Gastroesophageal sphincter (tissue), 4 donors: Measurements from ENCODE around the gene NAT8L. TPM values are rescaled to one million over a fixed set of nuclear protein-coding genes. Genes with fewer than 3 reads are reported as not detected.

Experiments
- ATAC-seq: fragments of 150-250 bp; one replicate; pipeline ENCODE4 v1.9.1; 2016; ENCODE audit warnings: mild to moderate bottlenecking, moderate library complexity
- H3K27ac ChIP-seq, 4 donors: fragments of 200-600 bp; sonication (generic) in 3 of 4; 1 replicate in 3 of 4; 2 replicates in 1 of 4; pipeline ENCODE4 v1.5.1; 2016 to 2019
- H3K27me3 ChIP-seq: fragments of 200-600 bp; sonication (generic); one replicate; pipeline ENCODE4 v1.5.1; 2019
- H3K36me3 ChIP-seq, 2 donors: fragments of 200-600 bp; sonication (generic); one replicate each; pipeline ENCODE4 v1.5.1; 2019; ENCODE audit warnings: control low read depth in 1 of 2
- H3K4me1 ChIP-seq, 3 donors: fragments of 200-600 bp; sonication (generic); 1 replicate in 2 of 3; 2 replicates in 1 of 3; pipeline ENCODE4 v1.5.1; 2016 to 2019; ENCODE audit warnings: control low read depth in 2 of 3
- H3K4me3 ChIP-seq, 2 donors: fragments of 200-600 bp; sonication (generic); one replicate each; pipeline ENCODE4 v1.5.1; 2019; ENCODE audit warnings: mild to moderate bottlenecking in 1 of 2, moderate library complexity in 1 of 2
- H3K9me3 ChIP-seq, 3 donors: fragments of 200-600 bp; sonication (generic); one replicate each; pipeline ENCODE4 v1.5.1; 2017 to 2019; ENCODE audit warnings: control low read depth in 2 of 3
- EP300 ChIP-seq: sonication (generic); formaldehyde crosslinking; IDR thresholded peaks from one replicate; pipeline ENCODE4 v1.6.1; 2017; ENCODE audit warnings: antibody characterized with exemption, mild to moderate bottlenecking
- POLR2A ChIP-seq, 2 donors: fragments of 450-650 bp; IDR thresholded peaks; one replicate each; pipeline ENCODE4 v1.6.1; 2017; ENCODE audit warnings: antibody characterized with exemption in 2 of 2, mild to moderate bottlenecking in 2 of 2, moderate library complexity in 1 of 2
- POLR2AphosphoS5 ChIP-seq: sonication (generic); formaldehyde crosslinking; IDR thresholded peaks from one replicate; pipeline ENCODE4 v1.6.1; 2017; ENCODE audit warnings: antibody characterized with exemption
- WGBS, 2 donors: methylation state at CpG; one replicate each; pipeline ENCODE4 v1.1.5; 2018; ENCODE audit warnings: low coverage in 1 of 2; 5-methylcytosine and 5-hydroxymethylcytosine counted together
- total RNA-seq, 4 donors: library from RNA; depleted of rRNA; stranded (reverse); fragments of >200 nt; gene quantifications; one replicate each; pipeline ENCODE4 v1.1.0, GENCODE V29; 2016
- TF ChIP-seq, protein P1 (sequence below), 4 experiments: fragments of 200-600 bp in 2 of 4; fragments of 450-650 bp in 2 of 4; sonication (generic) in 1 of 4; IDR thresholded peaks; one replicate each; pipeline ENCODE4 v1.5.1; 2017 to 2019; ENCODE audit warnings: antibody characterized with exemption in 4 of 4, mild to moderate bottlenecking in 2 of 4, moderate library complexity in 2 of 4

The NAT8L gene
- total RNA-seq, 4 donors from 2014 or later, result 0.15 to 0.40 (median 0.35) TPM; not detected in 1

DNA sequence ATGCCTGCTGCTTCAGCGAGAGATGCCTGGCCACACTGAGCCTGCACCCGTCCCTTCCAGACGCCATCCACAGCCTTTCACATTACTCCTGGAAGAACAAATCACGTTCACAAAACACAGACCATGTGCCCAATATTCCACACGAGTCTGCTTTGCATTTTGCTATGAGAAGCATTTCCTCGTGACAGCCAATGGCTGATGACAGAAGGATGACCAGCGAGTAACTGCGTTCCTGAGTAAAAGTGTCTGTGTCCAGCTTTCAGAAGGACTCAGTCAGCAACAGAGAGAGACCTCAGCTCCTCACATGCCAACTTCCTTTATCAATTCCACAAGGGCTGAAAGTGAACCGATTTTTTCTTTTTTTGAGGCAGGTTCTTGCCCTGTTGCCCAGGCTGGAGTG lies 19.5 kb downstream of the NAT8L start:
- no peaks in the 10 kb centered on the region for H3K9me3 ChIP-seq
- no peaks in the 10 kb centered on the region for H3K36me3 ChIP-seq
- no peaks in the 10 kb centered on the region for H3K4me1 ChIP-seq
- 50 to 71% methylated on average over 4 to 6 of the region's 9 CpGs for WGBS, 2 donors
- no peak overlapping the region for H3K27ac ChIP-seq
- no peaks in the 10 kb centered on the region for H3K27me3 ChIP-seq
- H3K4me3 ChIP-seq, result no peak overlapping the region
- TF ChIP-seq POLR2A (IDR thresholded peaks at IDR 0.05), result no peak
- TF ChIP-seq EP300, result no peak
- TF ChIP-seq POLR2AphosphoS5, result no peak
- no peak for ATAC-seq

DNA sequence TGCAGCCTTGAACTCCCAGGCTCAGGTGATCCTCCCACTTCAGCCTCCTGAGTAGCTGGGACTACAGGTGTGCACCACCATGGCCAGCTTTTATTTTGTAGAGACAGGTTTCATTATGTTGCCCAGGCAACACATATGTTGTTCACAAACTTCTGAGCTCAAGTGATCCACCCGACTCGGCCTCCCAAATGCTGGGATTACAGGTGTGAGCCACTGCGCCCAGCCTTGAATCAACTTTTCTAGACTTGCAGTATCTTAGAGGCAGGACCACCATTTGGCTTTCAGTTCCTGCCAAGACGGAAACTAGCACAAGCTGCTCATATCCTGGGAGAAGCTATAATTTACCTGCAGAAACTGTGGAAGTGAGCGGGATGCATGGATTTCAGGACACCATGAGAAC lies 19.9 kb downstream of the NAT8L start:
- H3K4me3 ChIP-seq, result no peak overlapping the region
- H3K27me3 ChIP-seq, result no peaks in the 10 kb centered on the region
- no peak overlapping the region for H3K27ac ChIP-seq
- 100% methylated on average over 1 of the region's 5 CpGs; no CpG with 5 or more reads in 1 of the 2 donors for WGBS, 2 donors
- H3K4me1 ChIP-seq, result no peaks in the 10 kb centered on the region
- no peaks in the 10 kb centered on the region for H3K9me3 ChIP-seq
- no peak for ATAC-seq
- no peaks in the 10 kb centered on the region for H3K36me3 ChIP-seq
- TF ChIP-seq POLR2A (IDR thresholded peaks at IDR 0.05) (no peak), EP300 (no peak), POLR2AphosphoS5 (no peak)
- TF ChIP-seq, protein P1, sequence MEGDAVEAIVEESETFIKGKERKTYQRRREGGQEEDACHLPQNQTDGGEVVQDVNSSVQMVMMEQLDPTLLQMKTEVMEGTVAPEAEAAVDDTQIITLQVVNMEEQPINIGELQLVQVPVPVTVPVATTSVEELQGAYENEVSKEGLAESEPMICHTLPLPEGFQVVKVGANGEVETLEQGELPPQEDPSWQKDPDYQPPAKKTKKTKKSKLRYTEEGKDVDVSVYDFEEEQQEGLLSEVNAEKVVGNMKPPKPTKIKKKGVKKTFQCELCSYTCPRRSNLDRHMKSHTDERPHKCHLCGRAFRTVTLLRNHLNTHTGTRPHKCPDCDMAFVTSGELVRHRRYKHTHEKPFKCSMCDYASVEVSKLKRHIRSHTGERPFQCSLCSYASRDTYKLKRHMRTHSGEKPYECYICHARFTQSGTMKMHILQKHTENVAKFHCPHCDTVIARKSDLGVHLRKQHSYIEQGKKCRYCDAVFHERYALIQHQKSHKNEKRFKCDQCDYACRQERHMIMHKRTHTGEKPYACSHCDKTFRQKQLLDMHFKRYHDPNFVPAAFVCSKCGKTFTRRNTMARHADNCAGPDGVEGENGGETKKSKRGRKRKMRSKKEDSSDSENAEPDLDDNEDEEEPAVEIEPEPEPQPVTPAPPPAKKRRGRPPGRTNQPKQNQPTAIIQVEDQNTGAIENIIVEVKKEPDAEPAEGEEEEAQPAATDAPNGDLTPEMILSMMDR (IDR thresholded peaks at IDR 0.05), result no peak

DNA sequence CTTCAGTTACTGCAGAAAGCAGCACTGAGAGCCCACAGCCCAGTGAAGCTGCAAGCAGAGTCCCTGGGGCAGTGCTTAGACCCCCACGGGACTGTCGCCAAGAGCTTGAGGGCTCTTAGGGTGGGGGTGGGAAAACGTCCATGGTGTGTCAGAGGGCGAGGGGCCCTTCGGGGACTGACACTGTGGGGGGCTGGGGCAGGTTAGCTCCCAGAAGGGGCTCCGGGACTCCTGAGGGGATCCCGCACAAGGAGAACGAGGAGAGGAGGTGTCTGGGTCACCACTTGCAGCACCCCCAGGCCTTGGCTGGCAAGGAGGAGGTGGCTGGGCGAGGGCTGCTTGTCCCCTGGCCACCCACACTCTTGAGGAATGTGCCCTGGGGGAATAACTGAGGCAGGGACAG lies 20.8 kb downstream of the NAT8L start:
- H3K9me3 ChIP-seq, result no peaks in the 10 kb centered on the region
- H3K27me3 ChIP-seq, result no peaks in the 10 kb centered on the region
- H3K27ac ChIP-seq, result no peak overlapping the region
- no peaks in the 10 kb centered on the region for H3K4me1 ChIP-seq
- ATAC-seq, result no peak
- no CpG with 5 or more reads among the region's 9 CpGs for WGBS, 2 donors
- no peak for TF ChIP-seq EP300
- H3K36me3 ChIP-seq, result no peaks in the 10 kb centered on the region
- H3K4me3 ChIP-seq, result no peak overlapping the region

DNA sequence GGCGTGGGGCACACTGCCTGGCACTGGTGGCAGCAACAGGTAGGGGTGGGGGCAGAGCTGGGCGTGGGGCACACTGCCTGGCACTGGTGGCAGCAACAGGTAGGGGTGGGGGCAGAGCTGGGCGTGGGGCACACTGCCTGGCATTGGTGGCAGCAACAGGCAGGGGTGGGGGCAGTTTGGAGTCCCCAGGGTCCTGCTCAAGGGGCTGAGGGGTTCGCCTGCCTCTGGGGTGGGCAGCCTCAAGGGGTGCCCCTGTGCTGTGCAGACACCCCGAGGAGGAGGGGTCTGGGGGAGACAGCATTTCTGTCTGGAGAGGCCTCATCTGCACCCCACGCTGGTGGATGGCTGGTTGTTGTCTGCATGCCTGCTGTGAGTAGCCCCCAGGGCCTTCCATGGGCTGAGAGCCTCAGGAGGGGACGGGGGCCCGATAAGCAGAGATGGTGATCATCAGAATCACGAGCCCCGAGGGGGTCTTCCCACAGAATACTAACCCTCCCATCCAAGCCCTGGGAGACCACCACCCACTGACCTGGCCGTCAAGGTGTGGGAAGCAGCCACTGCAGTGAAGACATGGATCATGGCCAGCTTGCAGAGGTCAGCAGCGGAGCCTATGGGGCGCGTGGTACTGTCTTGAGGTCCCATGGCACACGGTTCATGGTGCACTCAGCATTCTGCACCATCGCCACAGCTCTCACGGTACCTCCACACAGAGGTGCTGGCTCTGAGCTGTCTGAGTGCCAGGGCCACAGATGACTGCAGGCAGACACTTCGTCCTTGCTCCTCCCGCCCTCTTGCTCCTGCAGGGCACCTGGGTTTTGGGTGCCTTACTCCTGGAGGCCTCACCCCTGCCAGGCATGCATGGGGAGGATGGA lies 21.5 kb downstream of the NAT8L start:
- no peak overlapping the region for H3K4me3 ChIP-seq
- peak; percentile 65 for ATAC-seq
- no peaks in the 10 kb centered on the region for H3K27me3 ChIP-seq
- H3K4me1 ChIP-seq, result no peaks in the 10 kb centered on the region
- TF ChIP-seq POLR2AphosphoS5 (no peak), POLR2A (IDR thresholded peaks at IDR 0.05) (no peak), EP300 (no peak)
- TF ChIP-seq, protein P1 (IDR thresholded peaks at IDR 0.05), result no peak
- no peak overlapping the region for H3K27ac ChIP-seq
- 100% methylated on average over 2 of the region's 19 CpGs; no CpG with 5 or more reads in 1 of the 2 donors for WGBS, 2 donors
- H3K9me3 ChIP-seq, result no peaks in the 10 kb centered on the region
- no peaks in the 10 kb centered on the region for H3K36me3 ChIP-seq

DNA sequence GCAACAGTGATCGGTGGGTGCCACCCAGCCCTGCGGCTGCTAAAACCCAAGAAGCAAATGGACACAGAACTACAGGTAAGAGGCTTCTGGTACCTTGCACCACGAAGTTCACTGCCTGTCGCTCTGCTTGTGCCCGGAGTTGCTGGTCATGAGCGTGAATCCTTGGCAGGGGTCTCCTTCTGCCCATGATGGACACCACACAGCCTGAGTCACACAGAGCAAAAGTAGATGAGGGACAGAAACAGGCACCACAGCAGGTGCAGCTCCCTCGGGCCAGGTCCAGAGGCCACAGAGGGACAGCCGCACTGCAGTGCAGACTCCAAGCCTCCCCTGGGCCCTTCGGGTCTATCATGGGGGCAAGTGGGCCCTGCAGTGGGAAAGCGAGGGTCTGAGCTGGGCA lies 22.4 kb downstream of the NAT8L start:
- H3K27ac ChIP-seq, result no peak overlapping the region
- 100% methylated on average over 1 of the region's 10 CpGs; no CpG with 5 or more reads in 1 of the 2 donors for WGBS, 2 donors
- no peaks in the 10 kb centered on the region for H3K9me3 ChIP-seq
- H3K27me3 ChIP-seq, result no peaks in the 10 kb centered on the region
- H3K36me3 ChIP-seq, result no peaks in the 10 kb centered on the region
- H3K4me1 ChIP-seq, result no peaks in the 10 kb centered on the region
- TF ChIP-seq POLR2AphosphoS5, result no peak
- no peak overlapping the region for H3K4me3 ChIP-seq
- ATAC-seq, result no peak

DNA sequence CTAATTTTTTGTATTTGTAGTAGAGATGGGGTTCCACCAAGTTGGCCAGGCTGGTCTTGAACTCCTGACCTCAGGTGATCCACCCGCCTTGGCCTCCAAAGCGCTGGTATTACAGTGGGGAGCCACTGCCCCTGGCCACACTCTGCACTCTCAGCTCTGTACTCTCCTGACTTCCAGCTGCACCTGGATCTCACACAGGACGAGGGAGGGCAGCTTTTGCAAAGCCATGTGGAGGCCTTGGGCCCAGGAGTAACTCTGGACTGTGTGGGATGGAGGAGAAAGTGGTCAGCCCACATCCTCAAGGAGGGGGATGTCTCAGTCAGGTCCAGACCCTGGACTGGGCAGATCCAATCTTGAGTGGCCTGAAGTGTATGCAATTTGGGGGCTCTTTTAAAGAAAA lies 23.0 kb downstream of the NAT8L start:
- Histone ChIP-seq H3K36me3 (no peaks in the 10 kb centered on the region), H3K9me3 (no peaks in the 10 kb centered on the region), H3K27me3 (no peaks in the 10 kb centered on the region), H3K4me1 (no peaks in the 10 kb centered on the region), H3K4me3 (no peak overlapping the region), H3K27ac (no peak overlapping the region)
- ATAC-seq, result no peak
- TF ChIP-seq, protein P1 (IDR thresholded peaks at IDR 0.05), result no peak
- no peak for TF ChIP-seq EP300
- TF ChIP-seq POLR2AphosphoS5, result no peak
- no peak for TF ChIP-seq POLR2A (IDR thresholded peaks at IDR 0.05)
- 40% methylated on average over 1 of the region's 3 CpGs; no CpG with 5 or more reads in 1 of the 2 donors for WGBS, 2 donors
